ENCODE results near the gene MUC12. TPM values are rescaled to one million over a fixed set of nuclear protein-coding genes. Genes with fewer than 3 reads are reported as not detected.
"Not testable (repeated sequence)": the region's sequence is repeated elsewhere in the genome, so short reads cannot be mapped to it uniquely, and the experiment has no call there.

The MUC12 gene
- 1 to 10 TPM in 2 of 4 donors, not detected in 2; 1.1 to 2.5 TPM for total RNA-seq

GRCh38 chr7:100969066-100969615 lies at the start of gene MUC12:
MUC12 (plus strand) TSS chr7:100969565; CDS start chr7:100969623, 58 bp downstream.
- peaks cover 9 to 82% (median 37%) of the 10 kb centered on the region in 4 donors for H3K27me3 ChIP-seq
- peaks cover 12 to 18% (median 17%) of the 10 kb centered on the region in 4 donors for H3K4me1 ChIP-seq
- TF ChIP-seq CTCF (IDR thresholded peaks at IDR 0.05), result no peak
- H3K4me3 ChIP-seq, result no peak within 1 kb of the TSS
- H3K36me3 ChIP-seq, result no peaks in the 10 kb centered on the region
- 50% methylated on average over 12 of the region's 12 CpGs for WGBS
- H3K27ac ChIP-seq (replicated peaks in 1 of 4), result no peak within 1 kb of the TSS
- intact Hi-C loops (cut with DNase I), result loop anchor here (5.0 kb wide), 1 partner anchor 88 kb away; no protein-coding TSS in a partner anchor
- H3K9me3 ChIP-seq, result peaks cover 0 to 7% (median 0%) of the 10 kb centered on the region in 4 donors
- DNase-seq (ENCODE audit: extremely low spot score), result no peak

- H3K4me3 ChIP-seq; H3K4me1 ChIP-seq; H3K27me3 ChIP-seq; intact Hi-C loops (cut with DNase I); H3K9me3 ChIP-seq; H3K36me3 ChIP-seq; H3K27ac ChIP-seq (replicated peaks in 1 of 4); DNase-seq (ENCODE audit: extremely low spot score): not testable (repeated sequence)
- 78% methylated on average over 9 of the region's 9 CpGs for WGBS
Measured at GRCh38 chr7:100919779-100920437, 49.5 kb upstream of the MUC12 start.

- peaks cover 0 to 9% (median 2%) of the 10 kb centered on the region in 4 donors for H3K27me3 ChIP-seq
- TF ChIP-seq POLR2AphosphoS5 (IDR thresholded peaks at IDR 0.05) (no peak), EP300 (IDR thresholded peaks at IDR 0.05) (no peak), CTCF (IDR thresholded peaks at IDR 0.05) (no peak), POLR2A (IDR thresholded peaks at IDR 0.05; ENCODE audit: low read depth) (no peak)
- H3K27ac ChIP-seq (replicated peaks in 1 of 4), result no peak overlapping the region
- DNase-seq (ENCODE audit: extremely low spot score), result no peak
- H3K9me3 ChIP-seq, result no peaks in the 10 kb centered on the region
- no peaks in the 10 kb centered on the region for H3K36me3 ChIP-seq
- H3K4me1 ChIP-seq, result peaks cover 0 to 5% (median 0%) of the 10 kb centered on the region in 4 donors
- no peak overlapping the region for H3K4me3 ChIP-seq
- intact Hi-C loops (cut with DNase I), result no loop called here
Measured at GRCh38 chr7:100921039-100921438, 48.3 kb upstream of the MUC12 start.

GRCh38 chr7:100923616-100924015 lies 45.7 kb upstream of the MUC12 start:
- H3K4me3 ChIP-seq; intact Hi-C loops (cut with DNase I); H3K27ac ChIP-seq (replicated peaks in 1 of 4); H3K27me3 ChIP-seq; H3K9me3 ChIP-seq; H3K36me3 ChIP-seq; DNase-seq (ENCODE audit: extremely low spot score); H3K4me1 ChIP-seq: not testable (repeated sequence)
- 57% methylated on average over 4 of the region's 4 CpGs for WGBS

- intact Hi-C loops (cut with DNase I), result no loop called here
- WGBS, result 95% methylated on average over 1 of the region's 1 CpG
- peaks cover 0 to 13% (median 7%) of the 10 kb centered on the region in 4 donors for H3K9me3 ChIP-seq
Measured at GRCh38 chr7:100929808-100930174, 39.6 kb upstream of the MUC12 start.

More at GRCh38 chr7:100929808-100930174, 39.6 kb upstream of the MUC12 start:
- Histone ChIP-seq H3K27me3 (peaks cover 0 to 7% (median 0%) of the 10 kb centered on the region in 4 donors), H3K4me1 (no peaks in the 10 kb centered on the region), H3K36me3 (no peaks in the 10 kb centered on the region), H3K27ac (replicated peaks in 1 of 4) (no peak overlapping the region), H3K4me3 (no peak overlapping the region)
- TF ChIP-seq POLR2AphosphoS5 (IDR thresholded peaks at IDR 0.05), result no peak
- TF ChIP-seq POLR2A (IDR thresholded peaks at IDR 0.05; ENCODE audit: low read depth), result no peak
- TF ChIP-seq EP300 (IDR thresholded peaks at IDR 0.05), result no peak
- no peak for TF ChIP-seq CTCF (IDR thresholded peaks at IDR 0.05)
- no peak for DNase-seq (ENCODE audit: extremely low spot score)

Measured in esophagus muscularis mucosa (tissue), 4 donors.